Stimulated activated CD4-positive, alpha-beta T cell treated with anti-CD3 and anti-CD28 coated beads, Interleukin-2, amount 100 ng/mL, for 24 hours (primary cell): ENCODE measurements around the gene RFLNA.

Experiments used
- DNase-seq, 2 donors: peaks; one replicate each; pipeline ENCODE4 v3.0.0-alpha.2; 2020

The RFLNA gene

GRCh38 chr12:124363353-124363965 lies 68.6 kb downstream of the RFLNA start:
- no peak for DNase-seq

- DNase-seq: no peak
Observed at GRCh38 chr12:124364543-124364942, 69.7 kb downstream of the RFLNA start.
